DND-41 (cell line): ENCODE results near the gene CPPED1.

Experiments used
- ATAC-seq: fragments of 200-7000 bp; cut with Tn5 transposase; 3 replicates; pipeline ENCODE4 v1.9.1; 2021; ENCODE audit warnings: low read depth; ENCODE audit not compliant: insufficient read depth
- DNase-seq: peaks from one replicate; pipeline ENCODE4 v3.0.0-alpha.2; 2020
- H2AFZ ChIP-seq: 2 replicates; pipeline ENCODE4 v1.6.0; 2012; ENCODE audit warnings: low read depth, low read length
- H3K27ac ChIP-seq: 2 replicates; pipeline ENCODE4 v1.5.1; 2012; ENCODE audit warnings: low read length, inconsistent platforms
- H3K27me3 ChIP-seq: fragments of 200-600 bp; sonication (generic); 2 replicates; pipeline ENCODE4 v1.6.0; 2012; ENCODE audit warnings: low read length, mild to moderate bottlenecking, inconsistent platforms; ENCODE audit not compliant: insufficient read depth, poor library complexity
- H3K36me3 ChIP-seq: 2 replicates; pipeline ENCODE4 v1.5.1; 2012; ENCODE audit warnings: low read length, inconsistent platforms; ENCODE audit not compliant: insufficient read depth
- H3K4me1 ChIP-seq: 2 replicates; pipeline ENCODE4 v1.5.1; 2012; ENCODE audit warnings: mild to moderate bottlenecking, low read length; ENCODE audit not compliant: insufficient read depth
- H3K4me2 ChIP-seq: 2 replicates; pipeline ENCODE4 v1.6.0; 2012; ENCODE audit warnings: mild to moderate bottlenecking, moderate library complexity, low read length, inconsistent platforms; ENCODE audit not compliant: insufficient read depth
- H3K4me3 ChIP-seq, 2 experiments: fragments of 200-600 bp in 1 of 2; shearing (Covaris generic) in 1 of 2; 2 replicates each; pipeline ENCODE4 v1.5.1; 2012 to 2016; ENCODE audit warnings: inconsistent platforms in 2 of 2, low read length in 2 of 2, mild to moderate bottlenecking in 2 of 2, low read depth in 1 of 2, moderate library complexity in 1 of 2
- H3K79me2 ChIP-seq: 2 replicates; pipeline ENCODE4 v1.6.0; 2012; ENCODE audit warnings: low read length, inconsistent platforms; ENCODE audit not compliant: insufficient read depth
- H3K9ac ChIP-seq: 2 replicates; pipeline ENCODE4 v1.6.0; 2012; ENCODE audit warnings: low read depth, mild to moderate bottlenecking, inconsistent platforms, low read length, moderate library complexity
- H3K9me3 ChIP-seq: 2 replicates; pipeline ENCODE4 v1.5.1; 2012; ENCODE audit warnings: low read length, moderate library complexity, mild to moderate bottlenecking, inconsistent platforms; ENCODE audit not compliant: insufficient read depth, severe bottlenecking
- H4K20me1 ChIP-seq: 2 replicates; pipeline ENCODE4 v1.6.0; 2012; ENCODE audit warnings: low read length; ENCODE audit not compliant: insufficient read depth
- CTCF ChIP-seq: IDR thresholded peaks from 2 replicates; pipeline ENCODE4 v1.5.1; 2012; ENCODE audit warnings: borderline replicate concordance, low read length, moderate library complexity, mild to moderate bottlenecking; ENCODE audit not compliant: poor library complexity, severe bottlenecking; ENCODE audit errors: extremely low read depth
- EZH2 ChIP-seq: IDR thresholded peaks from 3 replicates; pipeline ENCODE4 v1.6.1; 2012; ENCODE audit warnings: borderline replicate concordance, low read depth, mild to moderate bottlenecking, moderate library complexity, low read length, inconsistent platforms; ENCODE audit not compliant: severe bottlenecking

The CPPED1 gene

GRCh38 chr16:12659871-12660270 is 143.8 kb downstream of the CPPED1 start:
- H3K36me3 ChIP-seq, result no peaks in the 10 kb centered on the region; the same call in 1 of the 2 replicates
- H3K79me2 ChIP-seq, result no peaks in the 10 kb centered on the region
- no peak overlapping the region for H2AFZ ChIP-seq
- no peaks in the 10 kb centered on the region for H3K9me3 ChIP-seq
- DNase-seq, result no peak
- no peaks in the 10 kb centered on the region for H3K27me3 ChIP-seq
- no peak overlapping the region for H3K27ac ChIP-seq
- H3K4me2 ChIP-seq, result no peak overlapping the region
- no peaks in the 10 kb centered on the region for H4K20me1 ChIP-seq
- TF ChIP-seq CTCF (no peak), EZH2 (no peak)
- ATAC-seq, result no peak
- H3K9ac ChIP-seq, result no peak overlapping the region
- no peak overlapping the region for H3K4me3 ChIP-seq
- no peaks in the 10 kb centered on the region for H3K4me1 ChIP-seq

- Histone ChIP-seq H3K79me2 (no peaks in the 10 kb centered on the region), H3K27ac (no peak overlapping the region), H3K9ac (no peak overlapping the region), H3K9me3 (no peaks in the 10 kb centered on the region), H3K36me3 (no peaks in the 10 kb centered on the region), H3K27me3 (no peaks in the 10 kb centered on the region), H3K4me3 (no peak overlapping the region), H3K4me2 (no peak overlapping the region), H3K4me1 (no peaks in the 10 kb centered on the region), H4K20me1 (no peaks in the 10 kb centered on the region), H2AFZ (no peak overlapping the region)
- TF ChIP-seq EZH2 (no peak), CTCF (no peak)
- DNase-seq (no peak), ATAC-seq (no peak)
These were observed 145.2 kb downstream of the CPPED1 start for GRCh38 chr16:12658506-12658905.

GRCh38 chr16:12655537-12655936 is 148.2 kb downstream of the CPPED1 start:
- no peaks in the 10 kb centered on the region for H3K79me2 ChIP-seq
- TF ChIP-seq EZH2 (no peak), CTCF (no peak)
- H3K9ac ChIP-seq, result no peak overlapping the region
- H3K4me2 ChIP-seq, result no peak overlapping the region
- no peak overlapping the region for H3K4me3 ChIP-seq
- no peaks in the 10 kb centered on the region for H3K4me1 ChIP-seq
- H3K27me3 ChIP-seq, result no peaks in the 10 kb centered on the region
- H2AFZ ChIP-seq, result no peak overlapping the region
- H3K9me3 ChIP-seq, result no peaks in the 10 kb centered on the region
- H3K27ac ChIP-seq, result no peak overlapping the region
- DNase-seq (no peak), ATAC-seq (no peak)
- H3K36me3 ChIP-seq, result no peaks in the 10 kb centered on the region
- no peaks in the 10 kb centered on the region for H4K20me1 ChIP-seq

- Histone ChIP-seq H3K4me3 (no peak overlapping the region), H3K4me1 (no peaks in the 10 kb centered on the region), H3K27me3 (no peaks in the 10 kb centered on the region), H4K20me1 (no peaks in the 10 kb centered on the region), H3K79me2 (no peaks in the 10 kb centered on the region), H2AFZ (no peak overlapping the region), H3K36me3 (no peaks in the 10 kb centered on the region), H3K27ac (no peak overlapping the region), H3K9ac (no peak overlapping the region), H3K9me3 (no peaks in the 10 kb centered on the region), H3K4me2 (no peak overlapping the region)
- no peak for TF ChIP-seq EZH2
- TF ChIP-seq CTCF, result no peak
- DNase-seq, result no peak
- ATAC-seq, result no peak
These were observed 149.8 kb downstream of the CPPED1 start for GRCh38 chr16:12653820-12654392.
